HG02870 (cell line): ENCODE results near the gene TRIM41.
"Not testable (repeated sequence)": the region's sequence is repeated elsewhere in the genome, so short reads cannot be mapped to it uniquely, and the experiment has no call there.

Source experiments
- ATAC-seq: cut with Tn5 transposase; IDR thresholded peaks from one replicate; pipeline ENCODE4 v1.9.1; 2021; ENCODE audit warnings: mild to moderate bottlenecking, moderate library complexity; ENCODE audit not compliant: unreplicated experiment

Gene TRIM41

GRCh38 chr5:181210148-181210547, 12.9 kb upstream of the TRIM41 start:
- not testable (repeated sequence) for ATAC-seq

DNA sequence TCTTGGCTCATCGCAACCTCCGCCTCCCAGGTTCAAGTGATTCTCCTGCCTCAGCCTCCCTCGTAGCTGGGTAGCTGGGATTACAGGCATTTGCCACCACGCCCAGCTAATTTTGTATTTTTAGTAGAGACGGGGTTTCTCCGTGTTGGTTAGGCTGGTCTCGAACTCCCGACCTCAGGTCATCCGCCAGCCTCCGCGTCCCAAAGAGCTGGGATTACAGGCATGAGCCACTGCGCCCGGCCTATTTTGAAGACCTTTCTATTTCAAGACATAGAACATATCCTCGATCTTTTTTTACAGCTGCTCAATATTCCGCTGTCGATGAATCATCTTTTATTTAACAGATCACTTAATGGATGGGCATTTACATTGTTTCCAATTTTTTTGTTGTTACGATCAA, 12.4 kb upstream of the TRIM41 start:
- not testable (repeated sequence) for ATAC-seq

DNA sequence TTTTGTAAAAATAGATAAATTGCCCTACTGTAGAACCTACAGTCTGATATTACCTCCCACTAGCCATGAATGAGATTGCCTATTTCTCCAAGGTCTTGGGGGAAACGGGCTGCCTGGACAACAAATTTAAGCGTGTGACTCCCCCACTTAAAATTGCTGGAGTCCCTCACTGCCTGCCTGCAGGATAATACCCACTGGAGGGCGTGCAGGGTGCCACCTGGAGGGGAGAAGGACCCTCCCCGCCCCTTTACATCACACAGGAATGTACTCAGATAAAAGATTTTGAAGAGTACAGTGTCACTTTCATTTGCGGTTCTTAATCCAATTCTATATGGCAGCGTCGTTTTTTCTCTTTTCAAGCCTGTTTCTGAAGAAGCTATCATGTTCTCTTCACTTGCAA, 11.9 kb upstream of the TRIM41 start:
- no peak for ATAC-seq

DNA sequence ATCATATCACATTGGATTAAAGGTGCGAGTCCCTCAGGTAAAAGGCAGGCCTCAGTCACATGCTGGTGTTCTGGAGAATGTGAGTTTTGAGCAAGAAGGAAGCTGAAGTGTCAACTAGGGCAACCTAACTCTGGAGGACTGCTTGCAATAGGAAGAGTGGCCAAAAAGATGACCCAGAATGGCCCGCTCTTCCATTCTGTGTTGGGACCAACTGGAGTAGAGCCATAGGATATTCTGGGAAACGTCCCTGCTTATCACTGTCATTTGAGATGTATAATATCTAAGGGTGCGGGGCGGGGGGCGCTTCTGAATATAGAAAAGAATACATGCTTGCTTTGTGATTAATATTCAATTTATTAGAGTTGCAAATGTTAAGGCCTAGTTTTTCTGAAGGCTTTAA, 11.0 kb upstream of the TRIM41 start:
- no peak for ATAC-seq

GRCh38 chr5:181212934-181213333, 10.1 kb upstream of the TRIM41 start:
- ATAC-seq = no peak

DNA sequence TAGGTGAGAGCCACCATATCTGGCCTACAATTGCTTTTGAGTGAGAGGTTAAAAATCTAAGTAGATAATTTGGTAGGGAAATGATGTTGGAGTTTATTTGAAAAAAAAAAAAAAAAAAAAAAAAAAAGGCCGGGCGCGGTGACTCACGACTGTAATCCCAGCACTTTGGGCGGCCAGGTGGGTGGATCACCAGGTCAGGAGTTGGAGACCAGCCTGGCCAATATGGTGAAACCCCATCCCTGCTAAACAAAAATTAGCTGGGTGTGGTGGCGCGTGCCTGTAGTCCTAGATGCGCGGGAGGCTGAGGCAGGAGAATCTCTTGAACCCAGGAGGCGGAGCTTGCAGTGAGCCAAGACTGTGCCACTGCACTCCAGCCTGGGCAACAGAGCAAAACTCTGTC, 8.8 kb upstream of the TRIM41 start:
- ATAC-seq = not testable (repeated sequence)

GRCh38 chr5:181215997-181216989, 6.8 kb upstream of the TRIM41 start:
- no peak for ATAC-seq

DNA sequence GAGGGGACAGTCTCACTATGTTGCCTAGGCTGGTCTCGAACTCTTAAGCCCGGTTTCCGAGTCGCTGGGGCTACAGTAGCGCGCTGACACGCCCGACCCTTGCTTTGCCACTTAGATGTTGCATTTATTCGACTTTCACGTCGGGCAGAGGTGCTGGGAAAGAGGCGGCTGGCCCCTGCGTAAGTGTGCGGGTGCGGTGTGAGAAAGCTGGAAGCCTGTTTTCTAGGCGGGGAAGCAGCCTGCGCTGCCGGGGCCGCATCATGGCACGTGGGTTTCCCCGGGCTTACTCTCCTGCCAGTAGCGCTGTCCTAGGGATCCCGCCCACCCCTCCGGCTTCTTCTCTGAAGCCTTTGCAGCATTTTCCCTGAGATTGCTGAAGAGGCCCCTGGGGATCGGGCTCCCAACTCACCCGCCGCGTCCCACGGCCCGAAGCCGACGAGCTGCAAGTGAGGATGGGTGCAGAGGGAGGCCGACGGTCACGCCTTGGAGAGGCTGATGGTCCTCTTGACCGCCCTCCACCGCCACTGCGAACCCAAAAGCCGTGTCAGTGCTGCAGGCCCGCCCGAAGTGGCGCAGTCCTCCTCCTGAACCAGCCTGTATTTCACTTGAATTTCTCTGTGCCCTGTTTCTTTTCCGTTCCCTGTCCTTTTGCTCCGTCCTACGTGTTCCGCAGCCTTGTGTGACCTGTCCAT, 5.8 kb upstream of the TRIM41 start:
- ATAC-seq = no peak

DNA sequence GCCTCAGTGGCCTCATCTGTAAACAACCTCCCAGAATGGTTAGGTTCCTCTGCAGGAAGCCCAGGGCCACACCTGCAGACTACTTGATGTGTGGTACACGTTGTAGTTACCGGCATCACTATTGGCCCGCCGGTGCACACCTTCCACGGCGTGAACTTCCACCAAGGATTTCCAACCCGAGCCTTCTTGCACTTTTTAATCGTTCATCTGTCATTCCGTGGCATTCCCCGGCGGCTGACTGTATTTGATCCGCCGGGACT, 5.3 kb upstream of the TRIM41 start:
- no peak for ATAC-seq

GRCh38 chr5:181218795-181219124, 4.3 kb upstream of the TRIM41 start:
- no peak for ATAC-seq

- ATAC-seq = no peak
These were observed 3.6 kb upstream of the TRIM41 start for GRCh38 chr5:181219262-181220177.

DNA sequence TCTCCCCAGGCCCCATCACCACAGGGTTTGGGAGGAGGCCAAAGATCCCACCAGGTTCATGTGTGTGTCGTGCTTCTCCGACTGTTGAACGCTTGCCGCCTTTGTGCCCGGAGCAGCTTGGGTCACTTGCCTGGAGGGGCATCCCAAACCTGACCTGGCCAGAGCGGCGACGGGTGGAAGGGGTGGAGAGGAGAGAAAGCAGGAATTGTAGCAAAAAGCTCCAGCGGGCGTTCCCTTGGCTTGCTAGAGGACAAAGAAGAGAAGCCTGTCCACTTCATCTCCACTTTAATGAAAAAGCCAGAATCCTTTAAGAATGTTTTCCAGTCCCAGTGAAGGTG, 2.9 kb upstream of the TRIM41 start:
- ATAC-seq = no peak

- ATAC-seq = no peak
These were observed 1.8 kb upstream of the TRIM41 start for GRCh38 chr5:181221105-181221791.

GRCh38 chr5:181221792-181222629, 1.1 kb upstream of the TRIM41 start:
- peak; percentile 31 for ATAC-seq

DNA sequence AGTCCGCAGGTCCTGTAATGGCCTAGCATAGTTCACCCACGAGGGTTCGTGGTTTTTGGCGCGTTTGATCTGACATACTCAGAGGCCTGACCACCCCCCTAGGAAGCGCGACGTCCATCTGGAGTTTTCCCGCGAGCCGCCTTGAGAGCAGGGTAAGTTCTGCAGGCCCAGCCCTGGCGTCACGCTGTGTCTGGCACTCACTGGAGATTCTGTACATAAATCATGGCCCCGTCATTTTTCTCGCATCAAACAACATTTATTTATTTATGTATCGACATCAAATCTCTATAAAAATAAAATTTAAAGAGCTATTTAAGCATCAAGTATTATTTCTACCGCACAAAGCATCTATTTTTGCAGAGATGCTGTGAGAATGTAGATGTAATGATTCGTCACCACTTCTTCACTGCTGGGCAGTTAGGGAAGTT, 437 bp upstream of the TRIM41 start:
- ATAC-seq = no peak

GRCh38 chr5:181223729-181224389, 778 bp downstream of the TRIM41 start:
- ATAC-seq = peak; percentile 0

GRCh38 chr5:181224390-181225229, 1.5 kb downstream of the TRIM41 start:
- no peak for ATAC-seq

- no peak for ATAC-seq
These were observed 6.9 kb downstream of the TRIM41 start for GRCh38 chr5:181229996-181230395.

DNA sequence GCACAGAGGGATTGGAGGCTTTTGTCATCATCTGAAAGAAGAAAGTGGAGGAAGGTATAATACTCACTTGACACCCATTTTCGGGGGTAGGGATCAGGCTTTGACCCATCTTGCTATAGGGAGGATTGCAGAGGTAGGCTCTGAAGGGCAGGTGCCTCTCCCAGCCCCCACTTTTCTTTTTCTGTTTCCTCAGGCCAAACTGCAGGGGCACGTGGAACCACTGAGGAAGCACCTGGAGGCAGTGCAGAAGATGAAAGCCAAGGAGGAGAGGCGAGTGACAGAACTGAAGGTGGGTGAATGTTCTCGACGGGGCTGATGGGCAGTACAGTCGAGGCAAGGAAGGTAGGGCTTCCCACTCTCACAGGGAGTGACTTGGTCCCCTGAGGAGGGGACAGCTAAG, 7.5 kb downstream of the TRIM41 start:
- no peak for ATAC-seq
